Measurements from ENCODE around the gene SFT2D3.
A peak's percentile ranks its signal among the peaks of the same experiment; 100 is the strongest.
"Not testable (repeated sequence)": the region's sequence is repeated elsewhere in the genome, so short reads cannot be mapped to it uniquely, and the experiment has no call there.

Gene SFT2D3

DNA sequence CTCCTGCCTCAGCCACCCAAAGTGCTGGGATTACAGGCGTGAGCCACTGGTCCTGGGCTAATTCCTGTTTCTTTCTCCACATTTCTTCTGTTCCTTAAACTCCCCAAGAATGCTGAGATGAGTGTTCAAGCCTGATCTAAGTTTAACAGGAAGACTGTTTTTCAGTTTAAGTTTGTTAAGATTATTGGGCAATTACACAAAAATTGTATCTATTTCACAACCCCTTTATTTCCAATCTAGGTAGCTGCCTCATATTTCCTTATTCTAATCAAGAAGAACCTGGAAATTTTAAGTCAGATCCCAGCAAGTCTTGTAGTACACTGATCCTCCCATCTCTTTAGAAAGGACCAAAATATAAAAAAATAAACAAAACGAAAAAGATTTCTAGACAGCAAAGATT, 11.7 kb downstream of the SFT2D3 start:
- DNase-seq: no peak

DNA sequence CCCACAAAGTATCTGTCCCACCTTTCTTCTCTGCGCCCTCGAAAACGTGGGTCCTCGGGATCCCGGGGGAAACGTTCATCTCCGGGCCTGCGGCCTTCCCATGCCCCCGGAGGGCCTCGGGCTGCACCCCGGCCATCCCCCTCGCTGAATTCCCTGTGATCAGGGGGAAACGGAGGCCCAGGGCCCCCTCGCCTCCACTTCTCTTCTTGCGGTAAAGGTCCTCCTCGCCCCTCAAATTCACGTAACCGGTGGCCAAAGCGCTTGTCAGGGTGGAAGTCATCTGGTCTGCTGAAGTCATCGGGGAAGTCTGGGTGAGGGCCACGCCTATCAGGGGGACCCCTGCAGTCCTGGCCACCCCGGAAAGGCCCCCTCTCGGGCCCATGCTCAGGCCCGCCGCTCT, 12.3 kb downstream of the SFT2D3 start:
- no peak for DNase-seq

DNA sequence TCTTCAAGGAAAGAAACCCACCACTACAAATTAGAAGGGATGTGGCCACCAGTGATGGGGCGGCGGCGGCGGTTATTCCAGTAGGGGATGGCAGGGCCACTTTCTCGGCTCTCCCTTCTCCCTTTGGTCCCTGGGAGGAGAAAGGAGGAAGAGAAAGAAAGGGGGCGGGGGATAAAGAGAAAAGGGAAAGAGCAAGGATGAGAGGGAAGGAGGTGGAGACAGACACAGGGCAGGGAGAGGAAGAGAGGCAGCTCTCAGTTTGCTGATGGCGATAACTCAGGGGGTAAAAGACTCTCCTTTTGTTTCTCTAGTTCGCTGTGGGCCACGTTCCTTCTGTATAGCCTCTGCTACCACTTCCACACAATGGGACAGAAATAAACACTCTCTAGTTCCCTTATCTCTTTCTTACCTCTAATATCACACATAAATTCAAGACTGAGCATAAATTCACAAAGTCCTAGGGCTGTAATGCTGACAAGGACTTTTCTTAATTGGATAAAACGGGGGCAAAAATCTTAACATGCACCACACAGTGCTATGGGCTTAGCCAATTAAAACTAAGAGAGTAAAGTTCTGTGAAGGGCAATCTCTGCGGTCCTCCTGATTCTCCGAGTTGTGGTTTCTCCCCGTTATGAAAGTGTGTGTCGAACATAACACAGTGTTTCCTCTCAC, 14.6 kb downstream of the SFT2D3 start:
- no peak for DNase-seq

DNA sequence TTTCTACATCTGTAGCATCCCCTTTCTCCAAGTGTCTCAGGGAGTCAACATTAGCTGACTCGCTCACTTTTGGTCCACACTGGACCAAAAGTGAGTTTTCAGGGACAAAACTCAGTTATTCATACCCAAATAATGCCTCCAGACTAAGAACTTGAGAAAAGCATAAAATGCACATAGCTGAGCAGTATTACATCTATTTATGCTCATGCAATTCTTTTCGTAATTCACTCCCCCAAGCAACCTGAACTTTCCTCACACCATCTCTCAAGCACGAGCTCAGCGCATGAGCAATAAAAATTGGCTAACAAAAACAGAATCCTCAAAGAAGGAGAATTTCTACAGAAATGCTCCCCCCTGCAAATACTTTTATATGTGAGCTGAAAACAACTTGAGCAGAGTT, 17.0 kb downstream of the SFT2D3 start:
- no peak for DNase-seq

DNA sequence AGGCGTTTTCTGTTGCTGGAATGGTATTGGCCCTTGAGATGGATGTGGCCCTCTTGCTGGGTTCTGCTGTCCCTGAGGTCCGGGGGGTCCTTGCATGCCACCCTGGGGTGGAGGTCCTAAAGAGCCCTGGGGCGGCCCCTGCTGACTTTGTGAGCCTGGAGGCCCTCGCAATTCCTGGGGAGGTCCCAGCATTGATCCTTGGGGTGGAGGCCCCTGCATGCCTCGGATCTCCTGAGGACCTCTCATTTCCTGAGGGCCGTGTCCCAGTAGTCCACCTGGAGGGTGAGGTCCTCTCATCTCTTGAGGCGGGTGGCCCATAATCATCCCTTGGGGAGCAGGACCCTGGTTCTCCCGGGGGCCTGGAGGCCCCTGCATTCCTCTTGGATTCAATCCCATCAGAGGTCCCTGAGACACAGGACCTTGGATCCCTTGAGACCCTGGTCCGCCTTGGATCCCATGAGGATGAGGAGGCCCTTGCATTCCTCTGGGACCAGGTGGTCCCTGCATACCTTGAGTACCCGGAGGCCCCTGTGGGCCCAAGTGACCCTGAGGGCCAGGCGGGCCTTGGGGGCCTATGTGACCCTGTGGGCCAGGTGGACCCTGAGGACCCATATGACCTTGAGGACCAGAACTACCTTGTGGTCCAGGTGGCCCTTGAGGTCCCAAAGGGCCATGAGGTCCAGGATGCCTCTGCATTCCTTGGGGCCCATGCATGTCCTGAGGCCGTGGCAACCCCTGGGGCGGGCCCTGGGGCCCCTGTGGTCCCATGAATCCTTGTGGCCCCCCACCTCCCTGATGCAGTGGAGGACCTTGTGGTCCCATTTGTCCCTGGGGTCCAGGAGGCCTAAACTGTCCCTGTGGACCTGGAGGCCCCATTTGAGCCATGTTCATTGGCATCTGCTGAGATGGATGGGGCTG, 18.3 kb downstream of the SFT2D3 start:
- DNase-seq: no peak

DNA sequence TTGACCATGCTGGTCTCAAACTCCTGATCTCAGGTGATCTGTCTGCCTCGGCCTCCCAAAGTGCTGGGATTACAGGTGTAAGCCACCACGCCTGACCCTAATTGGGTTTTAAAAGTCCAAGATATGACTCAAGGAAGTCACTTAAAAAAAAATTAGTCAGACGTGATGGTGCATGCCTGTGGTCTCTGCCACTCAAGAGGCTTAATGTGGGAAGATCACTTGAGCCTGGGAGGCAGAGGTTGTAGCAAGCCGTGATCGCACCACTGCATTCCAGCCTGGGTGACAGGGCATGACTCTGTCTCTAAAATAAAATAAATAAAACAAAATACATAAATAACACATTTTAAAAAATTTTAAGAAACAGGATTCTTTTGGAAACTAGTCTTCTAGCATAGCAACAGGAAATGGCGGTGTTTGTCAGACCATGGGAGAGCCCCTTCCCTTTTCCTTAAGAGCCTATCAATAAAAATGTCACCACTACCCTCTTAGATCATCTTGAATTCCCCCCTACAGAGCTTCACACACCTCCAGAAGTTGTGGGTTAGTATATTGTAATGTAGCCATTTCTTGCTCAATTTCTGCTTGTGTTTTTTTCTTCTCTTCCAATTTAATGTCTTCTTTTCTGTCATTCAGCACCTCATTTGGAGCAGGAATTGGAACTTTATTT, 20.1 kb downstream of the SFT2D3 start:
- DNase-seq: no peak

DNA sequence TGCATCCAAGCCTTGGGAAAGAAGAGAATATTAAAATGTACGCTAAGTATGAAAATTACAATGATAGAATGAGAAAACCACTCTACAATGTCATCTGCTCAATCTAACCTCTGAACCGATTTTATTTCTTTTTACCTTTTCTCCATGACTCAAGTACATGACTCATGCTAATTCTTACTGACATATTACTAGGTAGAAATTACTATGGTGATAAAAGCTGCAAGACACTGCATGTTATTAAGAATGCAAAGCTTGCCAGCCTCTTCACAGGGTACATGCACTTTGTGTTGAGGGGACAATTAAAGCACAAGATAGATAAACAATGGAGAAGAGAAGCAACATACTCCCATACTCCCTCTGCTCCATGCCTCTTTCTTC, 20.7 kb downstream of the SFT2D3 start:
- no peak for DNase-seq

DNA sequence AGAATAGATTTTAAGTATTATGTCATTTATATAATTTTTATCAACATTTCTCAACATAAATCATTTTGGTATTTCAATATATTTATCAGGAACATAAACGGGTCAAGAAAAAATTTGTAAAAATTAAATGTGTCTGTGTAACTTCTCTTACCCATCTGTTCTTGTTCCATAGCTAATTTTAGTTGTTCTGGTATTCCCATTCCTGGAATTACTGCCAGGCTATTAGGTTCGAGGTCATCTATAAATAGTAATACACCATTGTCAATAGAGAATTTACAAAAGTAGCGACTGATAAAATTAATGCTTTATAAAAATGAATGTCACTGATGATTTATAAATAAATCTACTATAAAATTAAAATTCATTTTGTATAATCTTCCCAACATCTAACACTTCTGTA, 21.5 kb downstream of the SFT2D3 start:
- no peak for DNase-seq

DNA sequence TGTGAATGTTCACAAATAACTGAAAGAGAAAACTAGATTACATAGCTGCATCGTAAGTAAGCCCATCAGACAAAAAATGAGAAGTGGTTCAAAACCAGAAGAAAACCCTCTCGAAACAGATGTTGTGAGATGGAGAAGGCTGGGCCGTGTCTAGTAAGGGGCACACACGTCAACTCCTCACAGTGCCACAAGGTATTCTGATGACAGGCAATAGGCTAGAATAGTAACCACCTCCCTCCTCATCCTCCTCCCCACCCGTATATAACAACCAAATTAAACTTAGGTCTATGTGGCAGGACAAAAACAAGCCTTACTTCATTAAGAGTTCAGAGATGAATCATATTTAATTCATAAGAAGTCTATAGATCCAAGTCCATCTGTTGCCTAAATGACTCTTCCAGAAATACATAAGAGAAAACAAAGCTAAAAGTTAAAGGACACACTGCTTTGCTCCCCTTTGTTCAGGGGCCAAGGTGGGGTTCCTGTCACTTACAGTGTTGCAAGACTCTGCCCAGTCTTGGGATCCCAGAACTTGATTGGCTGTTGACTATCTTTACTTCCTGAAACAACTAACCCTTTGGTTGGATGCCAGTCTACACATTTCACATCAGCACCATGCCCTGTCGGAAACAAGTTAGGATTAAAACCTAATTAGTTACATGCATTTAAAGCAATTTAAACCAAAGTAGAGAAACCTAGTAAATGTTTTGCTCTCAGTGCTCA, 25.0 kb downstream of the SFT2D3 start:
- peak in 1 of 2 experiments; percentile 4 for DNase-seq

DNA sequence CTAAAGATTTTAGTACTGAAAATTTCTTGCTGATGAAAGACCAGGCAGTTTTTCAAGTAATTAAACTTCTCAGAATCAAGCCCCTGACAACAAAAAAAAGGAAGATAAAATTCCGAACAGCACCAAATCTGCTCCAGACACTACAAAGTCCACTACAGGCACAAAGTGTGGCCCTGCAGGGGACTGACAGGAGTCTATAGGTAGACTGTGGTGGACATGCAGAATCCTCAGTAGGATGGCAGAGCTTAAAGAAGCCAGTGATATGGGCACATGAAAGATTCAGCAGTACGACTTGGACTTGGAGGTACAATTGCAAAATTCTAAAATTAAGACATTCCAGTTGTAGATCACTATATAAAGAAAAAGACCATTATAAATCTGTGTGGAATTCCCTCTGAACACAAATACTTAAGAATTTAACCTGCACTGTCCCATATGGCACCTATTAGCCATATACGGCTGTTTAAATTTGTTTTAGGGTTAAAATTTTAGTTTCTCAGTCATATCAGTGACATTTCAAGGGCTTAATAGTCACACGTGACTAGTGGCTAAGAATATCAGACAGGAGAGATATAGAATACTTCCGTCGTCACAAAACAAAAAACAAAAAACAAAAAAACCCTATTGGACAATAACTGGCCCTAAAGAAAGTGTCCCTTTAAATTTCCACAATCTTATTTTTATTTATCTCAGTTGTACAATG, 32.0 kb downstream of the SFT2D3 start:
- no peak for DNase-seq

DNA sequence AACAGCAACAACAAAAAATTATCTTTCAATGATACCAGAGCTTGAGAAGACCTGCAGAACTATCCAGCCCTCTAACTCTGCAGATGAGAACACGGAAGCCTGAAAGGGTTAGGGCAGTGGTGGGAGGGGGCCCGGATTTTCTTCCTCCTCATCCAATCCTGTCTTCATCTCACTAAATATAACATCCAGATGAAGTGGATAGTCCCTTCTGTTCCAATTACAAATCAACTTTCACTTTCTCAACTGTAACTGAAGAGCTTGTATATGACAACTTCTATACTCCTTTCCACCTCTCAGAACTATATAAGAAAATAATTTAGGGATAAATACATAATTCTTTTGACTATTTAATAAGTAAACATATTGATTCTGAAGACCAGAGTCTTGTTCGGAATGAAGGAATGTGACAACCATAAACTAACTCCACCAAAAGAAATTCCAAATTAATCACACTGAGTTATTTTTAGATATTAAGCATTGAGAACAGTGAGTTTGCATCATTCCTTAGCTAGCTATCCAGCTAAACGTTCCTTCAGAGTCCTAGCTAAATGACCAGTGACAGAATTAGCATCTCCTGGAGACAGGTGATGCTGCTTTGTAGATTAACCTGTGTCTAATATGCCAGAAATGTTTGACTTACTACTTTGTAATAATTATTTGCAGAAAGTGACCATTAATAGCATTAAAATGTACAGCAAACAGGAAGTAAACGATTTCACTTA, 32.7 kb downstream of the SFT2D3 start:
- no peak for DNase-seq

DNA sequence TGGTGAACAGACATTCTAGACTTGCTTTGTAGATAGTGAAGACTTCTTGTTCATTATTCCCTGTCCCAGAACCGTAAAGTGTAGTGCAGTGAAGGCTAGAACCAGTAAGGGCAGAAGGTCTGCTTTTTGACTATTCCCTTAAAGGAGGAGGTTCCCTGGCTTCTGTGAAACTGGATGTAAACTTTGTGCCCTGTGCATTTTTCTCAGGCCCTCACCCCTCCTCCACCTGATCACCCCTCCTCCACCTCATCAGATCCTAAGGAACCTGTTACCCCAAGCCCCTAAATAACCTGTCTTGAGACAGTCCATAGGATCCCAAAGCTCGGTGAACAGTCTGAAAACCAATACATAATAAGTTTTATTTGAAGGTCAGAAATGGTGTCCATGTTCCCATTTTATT, 33.7 kb downstream of the SFT2D3 start:
- no peak for DNase-seq

DNA sequence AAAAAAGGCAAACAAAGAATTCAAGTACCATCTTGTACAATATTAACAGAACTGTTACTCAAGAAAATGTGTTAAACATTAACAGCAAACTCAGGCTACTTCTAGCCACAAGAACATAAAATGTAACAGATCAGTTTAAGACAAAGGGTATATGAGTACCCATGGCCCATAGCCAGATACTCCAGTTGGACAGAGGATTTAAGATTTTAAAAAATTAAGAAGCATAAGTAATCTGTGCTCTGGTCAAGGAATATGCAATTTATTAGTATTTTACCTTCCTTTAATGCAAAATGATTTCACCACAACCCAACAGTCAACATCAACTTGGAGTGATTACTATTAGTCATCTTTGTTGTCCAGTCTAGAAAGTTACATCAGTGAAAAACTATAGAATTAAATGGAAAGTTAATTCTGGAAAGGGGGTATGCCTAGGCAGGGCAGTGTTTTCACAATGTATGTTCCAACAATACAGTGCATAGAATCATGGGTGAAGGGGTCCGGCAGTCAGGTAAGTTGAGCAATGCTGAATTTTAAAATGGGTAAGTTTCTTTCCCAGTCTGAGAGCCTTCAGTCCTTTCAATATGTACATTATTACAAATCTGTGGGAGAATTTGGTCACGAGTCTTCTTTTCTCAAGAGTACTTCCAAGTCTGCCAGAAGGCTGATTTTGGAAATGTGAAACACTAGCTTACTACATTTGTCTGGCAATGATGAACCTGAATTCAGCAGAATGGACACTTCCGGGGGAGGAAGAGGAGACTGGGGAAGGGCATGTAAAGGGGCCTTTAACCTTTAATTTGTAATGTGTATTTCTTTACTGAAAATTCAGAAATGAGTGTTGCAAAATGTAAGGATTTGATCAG, 34.5 kb downstream of the SFT2D3 start:
- DNase-seq: no peak

DNA sequence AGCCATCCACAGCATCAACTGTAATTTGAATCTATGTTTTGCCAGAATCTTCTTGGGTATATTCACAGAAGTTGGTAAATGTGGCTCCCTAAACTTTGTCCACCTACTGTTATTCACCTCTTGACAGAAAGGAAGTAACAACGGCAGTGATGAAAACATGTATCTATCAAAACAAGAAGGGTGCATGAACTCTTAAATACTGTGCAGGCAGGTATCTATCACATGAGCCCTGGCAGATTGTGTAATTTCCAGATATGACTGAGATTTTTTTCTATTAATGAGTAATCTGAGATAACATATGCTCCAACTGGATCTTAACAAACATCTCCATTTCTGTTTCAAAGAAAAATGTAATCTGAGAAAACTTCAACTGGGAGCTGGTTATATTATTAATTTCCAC, 36.6 kb downstream of the SFT2D3 start:
- DNase-seq: no peak

DNA sequence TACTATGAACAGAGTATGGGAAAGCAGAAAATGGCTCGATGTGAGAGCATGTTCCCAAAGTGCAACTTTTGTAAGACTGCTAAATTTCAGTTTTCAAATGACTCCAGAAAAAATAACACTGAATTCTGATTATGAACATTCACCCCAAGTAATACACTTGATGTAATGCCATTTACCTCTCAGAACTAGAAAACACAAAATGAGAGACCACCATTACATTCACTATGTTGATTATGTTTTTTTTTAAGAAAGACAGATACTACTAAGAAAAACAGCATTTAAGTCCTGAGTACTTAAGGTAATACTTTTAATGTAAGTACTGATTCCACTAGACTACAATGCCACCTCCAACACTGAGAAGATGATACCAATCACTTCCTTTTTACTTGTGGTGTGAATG, 38.5 kb downstream of the SFT2D3 start:
- DNase-seq: no peak

DNA sequence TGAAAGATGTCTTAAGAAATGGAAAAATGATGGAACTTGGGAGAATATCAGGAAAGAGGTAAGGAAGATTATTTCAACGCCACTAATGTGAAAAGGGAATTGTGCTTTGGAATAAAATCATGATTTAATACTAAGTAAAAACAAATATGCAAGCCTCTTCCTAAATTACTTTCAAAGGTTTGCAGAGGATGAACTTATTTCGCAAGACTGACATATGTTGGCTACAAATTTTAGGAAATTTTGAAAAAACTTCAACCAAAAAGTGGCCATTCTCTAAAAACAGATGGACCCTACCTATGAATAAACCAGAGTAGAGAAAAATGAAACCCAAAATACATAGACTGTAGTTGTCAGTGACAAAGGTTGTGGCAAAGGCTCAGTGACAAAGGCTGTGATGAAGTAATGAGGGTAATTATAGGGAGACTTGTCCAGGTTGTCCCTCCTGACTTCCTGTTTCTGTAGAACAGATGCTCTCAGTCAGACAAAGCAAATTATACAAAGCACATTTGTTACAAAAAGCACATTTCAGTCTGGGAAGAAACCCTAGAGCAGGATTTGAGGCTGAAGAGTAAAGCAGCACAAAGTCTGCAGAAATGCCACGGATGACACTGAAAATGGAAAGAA, 39.5 kb downstream of the SFT2D3 start:
- DNase-seq: no peak

DNA sequence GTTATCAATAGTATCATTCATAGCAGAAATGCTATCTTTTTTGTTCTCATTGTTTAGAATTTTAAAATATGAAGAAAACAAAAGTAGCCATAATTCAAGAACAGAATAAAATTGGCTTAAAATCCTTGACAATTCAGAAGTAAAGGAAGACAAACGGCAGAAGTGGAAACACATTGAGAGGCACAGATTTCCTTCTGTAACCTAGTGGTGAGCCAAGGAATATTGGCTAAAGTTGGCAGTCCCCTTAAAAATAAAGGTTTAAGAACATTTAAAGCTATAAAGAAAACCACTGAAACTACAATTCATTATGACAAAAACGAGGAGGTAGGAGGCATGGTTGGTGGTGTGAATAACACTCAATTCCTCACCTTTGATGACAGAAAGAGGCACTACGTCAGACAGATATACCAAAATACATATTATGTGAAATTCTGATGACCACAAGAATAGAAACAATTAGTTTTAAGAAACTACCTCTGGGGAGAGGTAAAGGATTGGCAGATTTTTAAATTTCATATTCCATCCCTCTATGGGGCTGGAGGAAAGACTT, 42.3 kb downstream of the SFT2D3 start:
- peak in 1 of 2 experiments; percentile 6 for DNase-seq

DNA sequence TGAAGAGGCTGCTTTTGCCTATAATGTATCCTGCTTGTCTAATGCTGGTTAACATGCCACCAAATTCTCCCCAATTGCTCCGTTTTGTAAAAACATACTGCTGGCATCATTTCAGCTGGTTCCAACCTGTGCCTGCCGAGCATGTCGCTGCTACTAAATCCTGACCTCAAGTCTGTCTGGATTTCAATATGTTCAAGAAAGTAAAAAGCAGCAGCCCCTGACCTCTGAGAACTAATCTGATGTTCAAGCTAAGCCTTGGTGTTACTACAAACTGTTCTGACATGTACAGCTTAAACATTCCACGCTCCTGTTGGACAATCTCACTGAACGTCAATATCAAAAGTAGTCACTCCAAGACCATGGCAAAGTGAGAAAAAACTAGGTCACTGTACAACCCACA, 46.3 kb downstream of the SFT2D3 start:
- no peak for DNase-seq

DNA sequence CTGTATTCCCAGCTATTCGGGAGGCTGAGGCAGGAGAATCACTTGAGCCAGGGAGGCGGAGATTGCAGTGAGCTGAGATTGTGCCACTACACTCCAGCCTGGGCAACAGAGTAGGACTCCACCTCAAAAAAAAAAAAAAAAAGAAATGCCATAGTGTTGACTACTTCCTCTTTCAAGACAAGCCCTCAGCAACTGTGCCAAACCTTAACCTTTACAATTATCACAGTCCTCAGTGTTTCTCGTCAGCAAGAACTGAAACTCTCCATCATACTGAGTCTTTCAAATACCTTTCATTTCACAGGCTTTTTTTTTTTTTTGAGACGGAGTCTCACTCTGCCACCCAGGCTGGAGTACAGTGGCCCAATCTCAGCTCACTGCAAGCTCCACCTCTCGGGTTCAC, 48.2 kb downstream of the SFT2D3 start:
- not testable (repeated sequence) for DNase-seq

DNA sequence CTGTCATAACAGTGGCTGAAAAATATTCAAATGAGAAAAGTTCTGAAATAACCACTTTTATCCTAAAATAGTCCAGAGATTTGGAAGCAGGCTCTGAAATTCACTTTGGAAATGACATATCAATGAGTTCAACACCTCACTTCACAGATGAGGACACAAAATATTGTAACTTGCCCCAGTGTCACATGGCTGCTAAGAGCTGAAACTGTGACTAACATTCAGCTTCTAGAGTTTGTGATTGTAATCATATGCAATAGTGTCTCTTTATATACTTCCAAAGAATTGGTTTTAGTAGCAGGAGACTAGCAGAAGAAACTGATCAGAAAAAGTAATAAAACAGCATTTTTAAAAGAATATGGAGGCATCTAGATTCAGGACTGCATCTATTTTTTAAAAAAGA, 52.1 kb downstream of the SFT2D3 start:
- DNase-seq: no peak

All from Kasumi-1 (cell line).